Measurements from ENCODE around the gene MESD. TPM values are rescaled to one million over a fixed set of nuclear protein-coding genes. Genes with fewer than 3 reads are reported as not detected.

Gene MESD
- total RNA-seq, 1 experiment from 2014 or later: 21.2 TPM

GRCh38 chr15:80898040-80898439, 91.6 kb downstream of the MESD start:
- Histone ChIP-seq H3K36me3 (ENCODE audit: low read depth, low read length) (no peaks in the 10 kb centered on the region), H3K4me2 (ENCODE audit: low read length) (no peak overlapping the region), H2AFZ (ENCODE audit: low read length) (no peak overlapping the region), H3K4me1 (ENCODE audit: insufficient read depth, low read length) (peaks cover 9% of the 10 kb centered on the region), H3K9ac (ENCODE audit: low read length) (no peak overlapping the region), H3K27ac (ENCODE audit: low read length) (no peak overlapping the region), H3K9me3 (ENCODE audit: low read length) (no peaks in the 10 kb centered on the region), H3K27me3 (ENCODE audit: low read length) (no peaks in the 10 kb centered on the region), H3K9me2 (replicated peaks; ENCODE audit: low read length) (no peaks in the 10 kb centered on the region), H3K4me3 (ENCODE audit: low read length) (no peak overlapping the region), H3F3A (ENCODE audit: low read length, unreplicated experiment) (no peaks in the 10 kb centered on the region), H3K79me2 (ENCODE audit: low read length) (no peaks in the 10 kb centered on the region), H4K20me1 (ENCODE audit: low read length) (no peaks in the 10 kb centered on the region)
- no peak for TF ChIP-seq EZH2 (IDR thresholded peaks at IDR 0.05; ENCODE audit: low read length, unreplicated experiment)
- no peak for TF ChIP-seq EZH2phosphoT487 (IDR thresholded peaks at IDR 0.05; ENCODE audit: borderline replicate concordance, low read length)
- TF ChIP-seq CTCF (conservative IDR thresholded peaks at IDR 0.05; ENCODE audit: low read depth, low read length): no peak
- DNase-seq (no peak), ATAC-seq (no peak)
- CTCF ChIA-PET: no interaction called here
- POLR2A ChIA-PET (ENCODE audit: unreplicated experiment): no interaction called here
- no TSS peak for BruUV-seq (replicated peaks)
- intact Hi-C loops (cut with micrococcal nuclease): no loop called here

Small RNAs within 50 kb of the gene (microRNA-seq; reads per million reads assigned to microRNA genes)
- gene MIR4514 (ENCODE audit: unreplicated experiment): not detected

Other genes with a start within 250 kb of the MESD start
- 3.1 and 4.0 TPM in 2 replicates for gene CEMIP, start 210.4 kb downstream of the MESD start, total RNA-seq (2014; rRNA removed)
- gene TLNRD1, start 11.1 kb upstream of the MESD start, total RNA-seq (2014; rRNA removed): 17.8 and 29.9 TPM in 2 replicates
- 0.52 and 0.55 TPM in 2 replicates for gene CFAP161, start 144.5 kb upstream of the MESD start, total RNA-seq (2014; rRNA removed)
- 0.04 TPM in 1 of 2 replicates, not detected in the other for gene IL16, start 207.1 kb upstream of the MESD start, total RNA-seq (2014; rRNA removed)

All from PC-3 (cell line).